Kidney epithelial cell (primary cell): ENCODE measurements around the gene SIRPA. TPM values are rescaled to one million over a fixed set of nuclear protein-coding genes. Genes with fewer than 3 reads are reported as not detected.

ENCODE experiments used
- DNase-seq: peaks from one replicate; pipeline ENCODE4 v3.0.0-alpha.2; 2010; ENCODE audit warnings: low read depth
- H3K27me3 ChIP-seq: 2 replicates; pipeline ENCODE4 v1.6.0; 2011; ENCODE audit warnings: low read length; ENCODE audit not compliant: control insufficient read depth, insufficient read depth
- H3K36me3 ChIP-seq: 2 replicates; pipeline ENCODE4 v1.5.1; 2011; ENCODE audit warnings: low read length; ENCODE audit not compliant: control insufficient read depth, insufficient read depth
- H3K4me3 ChIP-seq: 2 replicates; pipeline ENCODE4 v1.5.1; 2011; ENCODE audit warnings: low read depth, mild to moderate bottlenecking, control low read depth, low read length
- CTCF ChIP-seq: IDR thresholded peaks from 2 replicates; pipeline ENCODE4 v1.5.1; 2011; ENCODE audit warnings: mild to moderate bottlenecking, moderate library complexity, low read length, control low read depth, inconsistent platforms; ENCODE audit not compliant: insufficient read depth, poor library complexity, severe bottlenecking
- total RNA-seq: library from RNA; depleted of rRNA; stranded (reverse); fragments of >200 nt; gene quantifications from 2 replicates; pipeline ENCODE4 v1.2.3, GENCODE V29; 2015

SIRPA gene
- total RNA-seq, 1 donor from 2014 or later = 40.6 TPM

- Histone ChIP-seq H3K4me3 (no peak overlapping the region), H3K27me3 (no peaks in the 10 kb centered on the region), H3K36me3 (no peaks in the 10 kb centered on the region)
- DNase-seq = no peak
- no peak for TF ChIP-seq CTCF
Measured at GRCh38 chr20:1890469-1891262, 4.5 kb upstream of the SIRPA start.

DNA sequence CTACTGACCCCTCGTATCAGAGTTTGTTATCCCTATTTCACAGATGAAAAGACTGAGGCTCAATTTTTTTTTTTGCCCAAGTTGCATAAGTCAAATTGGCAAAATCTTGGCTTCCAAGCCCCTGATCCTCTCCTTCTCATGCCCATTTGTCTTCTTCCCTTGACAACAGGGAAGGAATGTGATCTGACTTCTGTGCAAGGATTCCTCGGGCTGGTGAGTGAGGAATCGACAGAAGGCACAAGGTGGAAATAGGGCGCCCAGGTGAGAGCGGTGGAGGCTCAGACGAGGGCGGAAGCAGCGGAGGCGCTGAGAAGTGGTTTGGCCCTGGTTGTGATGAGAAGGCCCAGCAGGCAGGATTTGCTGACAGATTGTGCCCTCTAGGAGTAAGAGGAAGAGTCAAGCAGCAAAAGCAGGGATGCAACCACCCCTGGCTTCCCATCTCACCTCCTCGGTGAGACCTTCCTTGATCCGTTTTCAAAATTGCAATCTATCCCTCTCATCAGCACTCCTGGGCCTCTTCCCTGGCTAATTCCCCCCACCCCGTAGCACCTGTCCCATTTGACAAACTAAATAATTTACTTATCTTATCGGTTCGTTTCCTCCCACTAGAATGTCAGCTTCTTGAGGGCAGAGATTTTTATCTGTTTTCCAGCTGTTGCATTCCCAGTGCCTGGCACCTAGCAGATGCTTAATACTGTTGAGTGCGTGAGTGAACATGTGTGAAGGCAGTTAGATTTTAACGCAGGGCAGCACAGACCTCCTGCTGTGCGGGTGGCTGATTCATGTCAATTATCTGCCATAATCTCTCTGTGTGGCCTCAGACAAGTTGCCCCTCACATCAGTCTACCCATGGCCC, 3.7 kb upstream of the SIRPA start:
- Histone ChIP-seq H3K36me3 (no peaks in the 10 kb centered on the region), H3K4me3 (no peak overlapping the region), H3K27me3 (no peaks in the 10 kb centered on the region)
- TF ChIP-seq CTCF = no peak
- DNase-seq = no peak

GRCh38 chr20:1892119-1892385, 3.2 kb upstream of the SIRPA start:
- Histone ChIP-seq H3K4me3 (no peak overlapping the region), H3K27me3 (no peaks in the 10 kb centered on the region), H3K36me3 (no peaks in the 10 kb centered on the region)
- no peak for TF ChIP-seq CTCF
- no peak for DNase-seq

DNA sequence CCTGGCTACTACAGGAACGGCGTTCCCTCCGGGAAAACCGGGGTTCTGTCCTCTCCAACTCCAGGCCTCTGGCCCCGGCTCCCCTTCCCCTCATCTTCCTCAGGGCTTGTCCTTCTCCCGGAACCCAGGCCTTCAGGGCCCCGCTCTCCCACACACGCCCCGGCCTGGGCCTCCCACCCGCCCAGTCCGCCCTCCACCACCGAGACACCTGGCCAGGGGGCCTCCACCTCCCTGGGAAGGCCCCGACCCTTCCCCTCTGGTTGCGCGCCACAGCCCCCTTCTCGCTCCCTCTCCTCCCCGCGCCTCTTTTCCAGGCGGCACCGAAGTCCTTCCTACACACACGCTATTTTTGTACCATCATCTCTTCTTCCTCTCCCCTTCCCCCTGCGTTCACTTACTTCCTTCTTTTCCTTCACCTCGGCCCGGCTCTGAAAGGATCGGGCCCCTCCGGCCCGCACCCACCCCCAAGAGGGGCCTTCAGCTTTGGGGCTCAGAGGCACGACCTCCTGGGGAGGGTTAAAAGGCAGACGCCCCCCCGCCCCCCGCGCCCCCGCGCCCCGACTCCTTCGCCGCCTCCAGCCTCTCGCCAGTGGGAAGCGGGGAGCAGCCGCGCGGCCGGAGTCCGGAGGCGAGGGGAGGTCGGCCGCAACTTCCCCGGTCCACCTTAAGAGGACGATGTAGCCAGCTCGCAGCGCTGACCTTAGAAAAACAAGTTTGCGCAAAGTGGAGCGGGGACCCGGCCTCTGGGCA, 1.3 kb upstream of the SIRPA start:
- no peak for TF ChIP-seq CTCF

GRCh38 chr20:1894471-1894950, 696 bp upstream of the SIRPA start:
- DNase-seq = no peak

More for the DNA sequence above, 1.3 kb upstream of the SIRPA start:
- H3K27me3 ChIP-seq = no peaks in the 10 kb centered on the region
- no peak for DNase-seq
- H3K4me3 ChIP-seq = peak overlapping the region; percentile 60
- H3K36me3 ChIP-seq = no peaks in the 10 kb centered on the region

More at GRCh38 chr20:1894471-1894950, 696 bp upstream of the SIRPA start:
- Histone ChIP-seq H3K4me3 (peak overlapping the region; percentile 60), H3K36me3 (no peaks in the 10 kb centered on the region), H3K27me3 (no peaks in the 10 kb centered on the region)
- TF ChIP-seq CTCF = no peak
